ENCODE measurements around the gene SMG6.

- TF ChIP-seq, protein P1, sequence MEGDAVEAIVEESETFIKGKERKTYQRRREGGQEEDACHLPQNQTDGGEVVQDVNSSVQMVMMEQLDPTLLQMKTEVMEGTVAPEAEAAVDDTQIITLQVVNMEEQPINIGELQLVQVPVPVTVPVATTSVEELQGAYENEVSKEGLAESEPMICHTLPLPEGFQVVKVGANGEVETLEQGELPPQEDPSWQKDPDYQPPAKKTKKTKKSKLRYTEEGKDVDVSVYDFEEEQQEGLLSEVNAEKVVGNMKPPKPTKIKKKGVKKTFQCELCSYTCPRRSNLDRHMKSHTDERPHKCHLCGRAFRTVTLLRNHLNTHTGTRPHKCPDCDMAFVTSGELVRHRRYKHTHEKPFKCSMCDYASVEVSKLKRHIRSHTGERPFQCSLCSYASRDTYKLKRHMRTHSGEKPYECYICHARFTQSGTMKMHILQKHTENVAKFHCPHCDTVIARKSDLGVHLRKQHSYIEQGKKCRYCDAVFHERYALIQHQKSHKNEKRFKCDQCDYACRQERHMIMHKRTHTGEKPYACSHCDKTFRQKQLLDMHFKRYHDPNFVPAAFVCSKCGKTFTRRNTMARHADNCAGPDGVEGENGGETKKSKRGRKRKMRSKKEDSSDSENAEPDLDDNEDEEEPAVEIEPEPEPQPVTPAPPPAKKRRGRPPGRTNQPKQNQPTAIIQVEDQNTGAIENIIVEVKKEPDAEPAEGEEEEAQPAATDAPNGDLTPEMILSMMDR (IDR thresholded peaks at IDR 0.05; ENCODE audit: low read length), result no peak
- no peak for TF ChIP-seq EZH2 (IDR thresholded peaks at IDR 0.05; ENCODE audit: borderline replicate concordance, low read length)
Measured at GRCh38 chr17:2177235-2177811, 126.3 kb downstream of the SMG6 start.

All from OCI-LY1 (cell line).